Endodermal cell (in vitro differentiated cells): Measurements from ENCODE around the gene PDE8B. TPM values are rescaled to one million over a fixed set of nuclear protein-coding genes. Genes with fewer than 3 reads are reported as not detected.

Experiments
- DNase-seq: peaks from one replicate; pipeline ENCODE4 v3.0.0-alpha.2; 2017
- H3K27ac ChIP-seq: 2 replicates; pipeline ENCODE4 v1.5.1; 2013; ENCODE audit warnings: mild to moderate bottlenecking, low read depth, low read length, moderate library complexity
- H3K27me3 ChIP-seq: 2 replicates; pipeline ENCODE4 v1.6.1; 2013; ENCODE audit warnings: mild to moderate bottlenecking, low read length, moderate library complexity; ENCODE audit not compliant: insufficient read depth, control insufficient read depth, poor library complexity, severe bottlenecking
- H3K36me3 ChIP-seq: 2 replicates; pipeline ENCODE4 v1.7.0; 2013; ENCODE audit warnings: mild to moderate bottlenecking, low read length, moderate library complexity; ENCODE audit not compliant: control insufficient read depth, insufficient read depth
- H3K4me1 ChIP-seq: one replicate; pipeline ENCODE4 v1.7.0; 2013; ENCODE audit warnings: low read length; ENCODE audit not compliant: control insufficient read depth, insufficient read depth
- H3K4me3 ChIP-seq: 2 replicates; pipeline ENCODE4 v1.5.1; 2013; ENCODE audit warnings: mild to moderate bottlenecking, low read length, moderate library complexity
- H3K9ac ChIP-seq: 2 replicates; pipeline ENCODE4 v1.6.1; 2013; ENCODE audit warnings: mild to moderate bottlenecking, low read length, moderate library complexity; ENCODE audit not compliant: poor library complexity, severe bottlenecking; ENCODE audit errors: extremely low read depth
- H3K9me3 ChIP-seq: 2 replicates; pipeline ENCODE4 v1.6.1; 2013; ENCODE audit warnings: mild to moderate bottlenecking, low read length, moderate library complexity; ENCODE audit not compliant: control insufficient read depth
- H3K27ac Mint-ChIP-seq: 2 replicates; pipeline ENCODE4 v1.8.0; 2020; ENCODE audit warnings: mixed read lengths
- H3K27me3 Mint-ChIP-seq: 2 replicates; pipeline ENCODE4 v1.8.0; 2021; ENCODE audit warnings: mild to moderate bottlenecking, mixed read lengths; ENCODE audit not compliant: insufficient read depth
- H3K36me3 Mint-ChIP-seq: 2 replicates; pipeline ENCODE4 v1.8.0; 2020; ENCODE audit warnings: low read depth, mixed read lengths
- H3K4me1 Mint-ChIP-seq: 2 replicates; pipeline ENCODE4 v1.8.0; 2020; ENCODE audit warnings: mixed read lengths
- H3K4me3 Mint-ChIP-seq: 2 replicates; pipeline ENCODE4 v1.8.0; 2020; ENCODE audit warnings: mild to moderate bottlenecking, moderate library complexity, mixed read lengths
- H3K9me3 Mint-ChIP-seq: 2 replicates; pipeline ENCODE4 v1.8.0; 2020; ENCODE audit warnings: mild to moderate bottlenecking, mixed read lengths
- WGBS, 2 experiments: methylation state at CpG; one replicate each; pipeline versions ENCODE4 v1.1.5 to v1.1.7; 2013; ENCODE audit warnings: missing lambda C conversion rate in 2 of 2, mixed read lengths in 1 of 2; ENCODE audit not compliant: insufficient coverage in 1 of 2, insufficient read length in 1 of 2; 5-methylcytosine and 5-hydroxymethylcytosine counted together
- total RNA-seq, 2 donors: library from RNA; stranded (reverse); fragmentation: NEBNext Ultra II Directional in 1 of 2; extraction: Animal tissue kit (Norgen Biotek cat#: 25700) in 1 of 2; gene quantifications; 2 replicates in 1 of 2; 3 replicates in 1 of 2; pipeline ENCODE4 v1.2.1, GENCODE V29; 2021
- TF ChIP-seq, protein P1 (sequence below): fragments of 200-600 bp; sonication (generic); conservative IDR thresholded peaks from 2 replicates; pipeline ENCODE4 v1.5.0; 2021; ENCODE audit warnings: antibody characterized with exemption, mild to moderate bottlenecking

PDE8B gene
- total RNA-seq, 2 donors from 2014 or later, result 0.20 to 0.51 TPM

DNA sequence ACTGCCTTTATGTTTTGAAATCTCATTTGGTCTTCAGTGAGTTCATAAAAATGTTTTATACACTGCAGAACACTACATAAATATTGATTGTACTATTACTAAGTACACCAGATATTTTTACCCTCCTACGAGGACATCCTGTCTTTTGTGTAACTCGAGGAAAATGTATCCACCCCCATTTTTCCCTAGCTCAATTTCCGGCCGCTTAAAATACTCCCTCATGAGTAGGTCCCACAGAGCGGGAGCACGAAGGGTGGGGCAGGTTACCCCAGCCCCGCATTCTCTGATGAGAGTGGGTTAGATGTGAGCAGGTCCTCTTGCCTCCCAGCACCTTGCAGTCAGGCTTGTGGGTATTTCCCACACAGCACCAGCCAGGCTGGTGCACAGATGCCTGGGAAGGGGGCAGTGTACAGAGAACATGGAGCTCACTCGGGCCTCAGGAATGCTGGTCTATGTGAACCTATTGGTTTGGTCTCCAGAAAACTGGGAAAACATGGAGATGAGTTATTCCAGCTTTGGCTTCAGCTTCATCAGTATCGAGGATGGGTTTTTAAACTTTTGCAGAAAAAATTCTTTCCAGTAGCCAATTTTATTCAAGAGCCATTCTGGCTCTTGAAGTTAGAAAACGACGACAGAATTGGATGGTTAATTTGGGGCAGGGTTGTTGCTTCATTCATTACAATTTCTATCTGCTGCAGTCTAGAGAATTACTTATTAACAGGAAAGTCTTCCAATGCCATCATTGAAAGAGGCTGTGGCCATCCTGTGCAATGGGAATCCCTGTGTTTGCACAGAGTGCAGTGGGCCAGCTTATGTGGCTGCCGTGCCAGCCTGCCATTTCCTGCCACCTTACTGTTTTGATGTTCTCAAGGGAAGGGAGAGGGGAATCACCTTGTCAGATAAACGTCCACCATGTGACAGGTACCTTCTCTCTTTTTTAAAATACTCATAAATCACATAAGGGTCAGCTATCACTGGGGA, 208.4 kb downstream of the PDE8B start:
- no peaks in the 10 kb centered on the region for H3K4me1 Mint-ChIP-seq

DNA sequence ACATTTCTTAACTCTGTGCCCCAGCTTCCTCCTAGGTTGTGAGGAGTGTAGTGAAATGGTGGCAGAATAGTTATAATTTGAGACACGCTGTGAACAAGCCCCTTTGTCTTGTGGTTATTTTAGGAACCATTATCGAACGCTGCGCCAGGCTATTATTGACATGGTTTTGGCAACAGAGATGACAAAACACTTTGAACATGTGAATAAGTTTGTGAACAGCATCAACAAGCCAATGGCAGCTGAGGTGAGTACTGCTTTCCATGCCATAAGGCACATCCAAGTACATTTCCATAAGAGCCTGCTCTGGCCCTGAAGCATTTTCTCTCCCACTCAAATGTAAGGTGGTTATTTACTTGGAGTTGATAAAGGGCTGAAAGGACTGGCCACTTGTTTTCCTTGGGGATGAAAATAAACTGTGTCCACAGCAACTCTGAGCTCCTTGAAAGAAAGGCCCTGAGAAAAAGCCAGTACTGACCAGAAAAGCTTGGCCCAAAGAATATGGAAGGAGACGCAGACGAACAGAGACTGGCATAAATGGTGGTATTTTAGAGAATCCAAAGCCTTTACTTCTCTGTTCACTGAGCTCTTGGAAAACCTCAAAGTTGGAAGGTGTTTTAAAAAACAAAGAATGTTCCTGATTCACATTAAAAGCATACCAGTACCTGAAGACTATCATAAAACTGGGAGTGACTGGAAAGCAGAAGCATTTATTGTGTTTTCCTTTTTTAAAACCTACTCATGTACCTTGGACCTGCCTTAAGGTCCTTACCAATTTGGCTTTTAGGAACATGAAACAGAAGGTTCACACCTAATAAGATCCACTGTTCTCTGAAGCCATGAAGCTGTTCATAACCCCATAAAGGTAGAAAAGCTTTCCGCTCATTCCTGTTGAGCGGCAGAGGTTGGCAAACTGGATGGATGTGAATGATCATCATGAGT, 209.4 kb downstream of the PDE8B start:
- Mint-ChIP-seq H3K9me3 (no peaks in the 10 kb centered on the region), H3K27me3 (no peaks in the 10 kb centered on the region), H3K36me3 (peaks cover 5% of the 10 kb centered on the region), H3K4me1 (no peaks in the 10 kb centered on the region), H3K4me3 (no peak overlapping the region), H3K27ac (no peak overlapping the region)
- H3K4me3 ChIP-seq, result no peak overlapping the region
- H3K27me3 ChIP-seq, result no peaks in the 10 kb centered on the region
- no peak overlapping the region for H3K27ac ChIP-seq
- WGBS, 2 experiments, result 94 to 95% methylated on average over 8 of the region's 8 CpGs
- H3K36me3 ChIP-seq, result no peaks in the 10 kb centered on the region
- H3K9me3 ChIP-seq, result peaks cover 5% of the 10 kb centered on the region
- no peaks in the 10 kb centered on the region for H3K4me1 ChIP-seq
- TF ChIP-seq, protein P1, sequence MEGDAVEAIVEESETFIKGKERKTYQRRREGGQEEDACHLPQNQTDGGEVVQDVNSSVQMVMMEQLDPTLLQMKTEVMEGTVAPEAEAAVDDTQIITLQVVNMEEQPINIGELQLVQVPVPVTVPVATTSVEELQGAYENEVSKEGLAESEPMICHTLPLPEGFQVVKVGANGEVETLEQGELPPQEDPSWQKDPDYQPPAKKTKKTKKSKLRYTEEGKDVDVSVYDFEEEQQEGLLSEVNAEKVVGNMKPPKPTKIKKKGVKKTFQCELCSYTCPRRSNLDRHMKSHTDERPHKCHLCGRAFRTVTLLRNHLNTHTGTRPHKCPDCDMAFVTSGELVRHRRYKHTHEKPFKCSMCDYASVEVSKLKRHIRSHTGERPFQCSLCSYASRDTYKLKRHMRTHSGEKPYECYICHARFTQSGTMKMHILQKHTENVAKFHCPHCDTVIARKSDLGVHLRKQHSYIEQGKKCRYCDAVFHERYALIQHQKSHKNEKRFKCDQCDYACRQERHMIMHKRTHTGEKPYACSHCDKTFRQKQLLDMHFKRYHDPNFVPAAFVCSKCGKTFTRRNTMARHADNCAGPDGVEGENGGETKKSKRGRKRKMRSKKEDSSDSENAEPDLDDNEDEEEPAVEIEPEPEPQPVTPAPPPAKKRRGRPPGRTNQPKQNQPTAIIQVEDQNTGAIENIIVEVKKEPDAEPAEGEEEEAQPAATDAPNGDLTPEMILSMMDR, result no peak
- no peak overlapping the region for H3K9ac ChIP-seq
- no peak for DNase-seq

More for the DNA sequence above, 208.4 kb downstream of the PDE8B start:
- no peak overlapping the region for H3K4me3 Mint-ChIP-seq
- no peaks in the 10 kb centered on the region for H3K27me3 ChIP-seq
- H3K27ac Mint-ChIP-seq, result no peak overlapping the region
- 87% methylated on average over 5 to 12 of the region's 13 CpGs for WGBS, 2 experiments
- H3K4me3 ChIP-seq, result no peak overlapping the region
- no peaks in the 10 kb centered on the region for H3K4me1 ChIP-seq
- H3K36me3 Mint-ChIP-seq, result peaks cover 1% of the 10 kb centered on the region
- TF ChIP-seq, protein P1, result no peak
- no peaks in the 10 kb centered on the region for H3K9me3 Mint-ChIP-seq
- no peak overlapping the region for H3K9ac ChIP-seq
- H3K27ac ChIP-seq, result no peak overlapping the region
- H3K36me3 ChIP-seq, result no peaks in the 10 kb centered on the region
- no peaks in the 10 kb centered on the region for H3K27me3 Mint-ChIP-seq
- DNase-seq, result no peak
- peaks cover 5% of the 10 kb centered on the region for H3K9me3 ChIP-seq

DNA sequence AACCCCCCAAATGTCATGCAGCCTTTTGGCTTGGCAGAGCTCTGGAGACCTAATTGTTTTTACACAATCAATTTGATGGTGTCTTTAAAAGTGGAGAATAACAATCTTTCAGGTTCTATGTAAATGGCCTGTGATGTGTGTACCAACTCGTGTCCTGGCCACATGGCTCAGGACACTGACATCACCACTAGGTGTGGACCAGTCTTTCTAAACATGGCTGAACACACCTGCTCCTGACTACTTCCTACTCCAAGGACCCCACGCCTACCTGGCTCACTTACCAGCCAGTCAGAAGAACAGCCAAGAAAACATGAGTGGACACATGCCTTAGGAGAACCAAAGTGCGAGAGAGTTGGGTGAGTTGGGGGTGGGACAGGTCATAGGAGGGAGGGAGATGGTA, 210.5 kb downstream of the PDE8B start:
- H3K4me1 Mint-ChIP-seq, result no peaks in the 10 kb centered on the region
- H3K36me3 ChIP-seq, result no peaks in the 10 kb centered on the region
- H3K27me3 ChIP-seq, result no peaks in the 10 kb centered on the region
- TF ChIP-seq, protein P1, result no peak
- no peaks in the 10 kb centered on the region for H3K27me3 Mint-ChIP-seq
- DNase-seq, result no peak
- peaks cover 5% of the 10 kb centered on the region for H3K9me3 ChIP-seq
- no peaks in the 10 kb centered on the region for H3K4me1 ChIP-seq
- no peak overlapping the region for H3K9ac ChIP-seq
- H3K27ac ChIP-seq, result no peak overlapping the region
- H3K4me3 ChIP-seq, result no peak overlapping the region
- H3K9me3 Mint-ChIP-seq, result no peaks in the 10 kb centered on the region
- H3K4me3 Mint-ChIP-seq, result no peak overlapping the region
- H3K36me3 Mint-ChIP-seq, result peaks cover 5% of the 10 kb centered on the region
- WGBS, 2 experiments, result 96 to 100% methylated on average over 1 to 3 of the region's 3 CpGs
- no peak overlapping the region for H3K27ac Mint-ChIP-seq
